NCI-H226 (cell line): ENCODE measurements around the gene SSBP3.
"Not testable (repeated sequence)": the region's sequence is repeated elsewhere in the genome, so short reads cannot be mapped to it uniquely, and the experiment has no call there.

Experiments used
- DNase-seq: peaks from one replicate; pipeline ENCODE4 v3.0.0-alpha.2; 2015

Gene SSBP3

GRCh38 chr1:54239035-54239383 lies 167.2 kb downstream of the SSBP3 start:
- no peak for DNase-seq

DNA sequence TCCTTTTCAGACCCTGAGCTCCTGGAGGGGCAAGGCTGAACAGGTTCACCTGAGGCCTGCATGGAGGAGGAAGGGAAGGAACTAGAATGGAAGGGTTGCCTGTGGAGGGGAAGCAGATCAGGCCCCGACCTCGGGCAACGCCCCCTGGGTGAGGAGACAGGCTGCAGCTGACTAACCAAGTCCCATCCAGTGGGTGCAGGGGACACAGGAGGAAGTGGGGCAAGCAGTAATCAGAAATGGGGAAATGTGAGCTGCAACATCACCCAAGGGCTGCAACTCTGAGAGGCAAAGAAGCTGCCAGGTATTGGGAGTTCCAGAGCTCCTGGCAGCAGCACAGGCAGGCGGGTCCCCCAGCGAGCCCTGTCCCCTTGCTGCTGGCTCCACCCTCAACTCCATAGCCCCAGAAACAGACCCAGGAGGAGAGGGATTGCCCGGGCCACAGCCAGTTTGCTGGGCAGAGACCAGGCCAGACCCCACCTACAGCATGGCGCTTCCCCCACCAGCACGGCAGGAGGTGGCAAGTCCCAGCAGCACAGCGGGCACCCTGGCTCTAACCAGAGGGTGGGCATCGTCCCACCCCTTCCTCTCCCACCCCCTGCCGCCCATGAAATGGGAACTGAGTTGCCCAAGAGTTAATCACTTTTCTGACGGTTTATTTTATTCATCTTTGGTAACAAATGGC lies 167.7 kb downstream of the SSBP3 start:
- DNase-seq = no peak

- DNase-seq = no peak
These were observed 168.6 kb downstream of the SSBP3 start for GRCh38 chr1:54237586-54237985.

GRCh38 chr1:54234284-54234683 lies 171.9 kb downstream of the SSBP3 start:
- no peak for DNase-seq

- not testable (repeated sequence) for DNase-seq
These were observed 173.0 kb downstream of the SSBP3 start for GRCh38 chr1:54233196-54233595.

GRCh38 chr1:54230507-54231339 lies 175.5 kb downstream of the SSBP3 start:
- DNase-seq = no peak

DNA sequence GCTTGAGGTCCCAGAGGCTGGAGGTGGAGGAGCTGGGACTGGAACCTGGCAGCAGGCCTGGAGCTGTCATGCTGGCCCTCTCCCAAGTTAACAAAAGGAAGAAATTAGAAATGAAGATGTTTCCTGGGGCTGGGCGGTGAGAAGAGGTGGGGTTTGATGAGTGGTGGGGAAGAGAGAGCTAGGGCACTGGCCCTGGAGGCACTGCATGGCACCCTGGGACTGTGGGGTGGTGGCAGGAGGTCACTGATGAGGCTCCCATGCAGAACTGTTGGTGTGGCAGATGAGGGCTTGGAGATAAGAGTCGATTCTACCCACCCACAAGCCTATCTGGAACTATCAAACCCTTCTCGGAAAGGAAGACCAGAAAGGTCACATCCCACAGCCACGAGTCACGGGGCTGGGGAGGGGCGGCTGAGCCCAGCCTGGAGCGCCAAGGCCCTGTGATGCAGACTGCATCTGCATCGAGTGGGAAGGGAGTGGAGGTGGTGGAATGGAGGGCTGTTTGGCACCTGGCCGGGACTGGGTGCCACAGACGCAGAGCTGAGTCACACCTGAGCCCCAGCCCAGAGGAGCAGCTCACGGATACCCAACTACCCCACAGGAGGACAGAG lies 176.8 kb downstream of the SSBP3 start:
- DNase-seq = peak; percentile 49

DNA sequence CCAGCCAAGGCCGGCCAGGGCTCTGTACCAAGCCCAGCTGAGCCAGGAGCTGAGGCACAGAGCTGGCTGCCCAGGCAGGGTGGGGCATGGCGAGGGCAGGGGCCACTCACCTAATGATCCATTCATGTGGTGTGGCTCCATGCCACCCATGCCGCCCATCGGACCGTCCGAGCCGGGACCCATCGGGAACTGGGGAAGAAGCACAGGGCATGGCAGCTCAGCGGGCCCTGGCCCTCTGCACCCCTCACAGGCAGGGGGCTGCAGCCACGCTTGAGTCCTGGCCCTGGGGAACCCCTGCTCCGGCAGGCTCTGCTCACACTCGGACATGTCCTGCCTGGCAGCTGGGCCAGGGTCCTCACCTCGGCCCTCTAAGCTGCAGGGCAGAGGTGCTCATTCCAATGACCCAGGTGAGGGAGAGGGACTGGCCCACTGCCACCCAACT lies 177.5 kb downstream of the SSBP3 start:
- DNase-seq = no peak

DNA sequence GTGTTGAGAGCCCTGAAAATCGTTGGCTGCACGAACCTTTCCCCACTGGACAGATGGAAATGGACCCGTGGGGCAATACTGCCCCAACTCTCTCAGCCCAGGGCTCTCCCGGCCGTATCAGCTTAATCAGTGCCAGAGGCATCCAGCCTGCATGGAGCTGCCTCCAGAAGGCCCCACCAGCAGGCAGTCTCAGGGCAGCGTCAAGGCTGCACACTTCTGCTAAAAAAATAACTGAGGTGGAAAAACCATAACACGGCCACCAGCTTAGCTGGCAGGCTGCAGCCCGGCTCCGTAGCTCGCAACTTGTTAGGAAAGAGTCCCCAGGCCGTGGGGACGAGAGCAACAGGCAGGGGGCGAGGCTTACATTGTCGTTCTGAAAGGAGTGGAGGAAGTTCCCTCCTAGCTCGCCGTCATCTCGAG lies 178.3 kb downstream of the SSBP3 start:
- no peak for DNase-seq

DNA sequence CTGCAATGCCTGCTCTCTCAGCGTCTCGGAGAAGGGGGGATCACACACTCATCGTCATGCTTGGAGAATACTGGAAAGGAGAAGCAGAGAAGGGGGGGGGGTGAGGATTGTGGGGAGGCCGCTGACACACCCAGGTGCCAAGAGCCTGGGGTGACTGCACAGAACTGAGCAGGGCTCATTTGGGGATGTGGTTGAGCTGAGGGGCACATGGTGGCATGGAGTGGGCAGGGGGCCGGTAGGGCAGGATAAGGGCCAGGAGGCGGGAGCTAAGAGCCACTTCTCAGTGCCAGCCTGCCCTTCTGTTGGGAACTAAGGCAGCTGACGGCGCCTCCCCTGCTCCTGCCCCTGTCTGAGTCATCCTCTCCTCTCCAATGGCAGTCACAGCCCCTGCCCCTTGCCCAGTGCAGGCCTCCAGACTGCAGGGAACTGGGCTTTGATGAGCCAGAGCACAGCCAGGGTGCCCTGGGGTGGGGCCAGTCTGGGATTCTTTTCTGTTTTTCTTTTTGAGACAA lies 179.0 kb downstream of the SSBP3 start:
- DNase-seq = peak; percentile 67

DNA sequence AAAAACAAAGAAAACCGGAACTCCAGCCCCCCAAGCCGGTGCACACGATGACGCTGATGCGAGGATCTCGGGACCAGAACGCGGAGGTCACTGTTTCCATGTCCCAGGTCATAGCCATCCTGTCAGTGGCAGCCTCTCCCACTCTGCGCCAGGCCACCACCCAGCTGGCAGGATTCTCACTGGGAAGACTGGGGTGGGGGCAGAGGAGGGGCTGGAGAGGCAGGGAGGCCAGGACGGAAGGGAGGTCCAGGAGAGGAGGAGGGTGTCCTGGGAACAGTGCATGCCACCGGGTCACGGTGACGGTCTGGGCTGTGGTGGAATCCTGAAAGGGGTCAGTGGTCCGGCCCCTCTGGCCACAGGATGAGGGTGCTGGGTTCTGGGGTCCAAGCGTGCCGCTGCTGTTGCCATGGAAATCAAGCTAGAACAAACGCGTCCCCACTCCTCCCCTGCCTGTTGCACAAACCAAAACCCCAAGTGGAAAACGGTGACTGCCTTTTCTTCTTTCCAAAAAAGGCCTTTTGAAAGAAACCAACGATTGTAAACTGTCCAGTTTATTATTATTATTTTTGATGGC lies 180.1 kb downstream of the SSBP3 start:
- no peak for DNase-seq

GRCh38 chr1:54225378-54225777 lies 180.8 kb downstream of the SSBP3 start:
- DNase-seq = no peak

DNA sequence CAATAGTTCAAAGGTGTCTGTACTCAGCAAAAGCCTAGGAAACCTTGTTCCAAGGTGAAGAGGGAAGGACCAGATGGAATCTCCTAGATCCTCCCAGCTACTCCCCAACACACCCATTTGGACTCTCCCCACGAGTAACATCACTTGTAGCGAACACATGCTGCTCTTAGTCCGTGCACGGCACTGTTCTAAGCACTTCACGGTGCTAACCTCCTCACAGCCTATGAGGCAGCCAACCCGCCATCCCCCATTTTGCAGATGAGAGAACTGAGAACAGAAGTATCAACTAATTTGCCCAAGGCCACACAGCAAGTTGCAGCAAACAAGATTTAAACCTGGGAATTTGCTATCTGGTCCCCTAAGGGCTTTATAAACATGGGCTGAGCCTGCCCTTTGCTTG lies 182.0 kb downstream of the SSBP3 start:
- DNase-seq = no peak

DNA sequence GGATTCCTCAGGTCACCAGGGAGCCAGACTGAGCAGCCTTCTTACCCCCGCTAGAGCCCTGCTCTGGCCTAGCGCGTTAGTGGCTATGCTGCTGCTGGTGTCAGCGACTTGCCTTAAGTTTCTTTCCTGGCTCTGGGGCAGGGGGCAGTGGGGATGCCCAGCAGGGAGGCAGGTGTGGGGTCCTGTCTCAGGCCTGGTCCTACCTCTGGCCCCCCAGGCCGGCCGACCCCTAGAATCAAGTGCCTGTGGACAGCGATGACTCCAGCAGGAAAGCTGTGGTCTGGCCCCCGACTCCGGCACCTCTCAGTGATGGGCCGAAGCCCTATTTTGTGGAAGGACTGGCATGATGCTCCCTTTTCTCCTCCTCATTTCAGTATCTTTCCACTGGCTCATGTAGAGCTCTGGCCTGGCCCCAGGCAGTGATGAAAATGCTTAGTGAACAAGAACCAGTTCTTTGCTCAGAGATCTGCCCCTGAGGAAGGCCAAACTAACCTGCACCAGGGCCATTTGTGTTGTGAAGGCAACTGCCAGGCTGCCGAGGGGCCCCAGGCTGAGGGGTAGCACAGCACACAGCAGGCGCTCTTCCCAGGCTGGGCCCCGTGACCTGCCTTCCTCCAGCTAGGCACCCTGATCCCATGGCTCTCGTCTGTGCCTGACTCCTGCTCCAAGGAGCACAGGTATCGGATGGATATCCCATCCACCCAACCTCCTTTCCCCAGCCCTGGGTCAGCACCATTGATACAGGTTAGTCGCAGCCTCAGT lies 182.6 kb downstream of the SSBP3 start:
- no peak for DNase-seq

GRCh38 chr1:54222711-54223110 lies 183.5 kb downstream of the SSBP3 start:
- DNase-seq = no peak

DNA sequence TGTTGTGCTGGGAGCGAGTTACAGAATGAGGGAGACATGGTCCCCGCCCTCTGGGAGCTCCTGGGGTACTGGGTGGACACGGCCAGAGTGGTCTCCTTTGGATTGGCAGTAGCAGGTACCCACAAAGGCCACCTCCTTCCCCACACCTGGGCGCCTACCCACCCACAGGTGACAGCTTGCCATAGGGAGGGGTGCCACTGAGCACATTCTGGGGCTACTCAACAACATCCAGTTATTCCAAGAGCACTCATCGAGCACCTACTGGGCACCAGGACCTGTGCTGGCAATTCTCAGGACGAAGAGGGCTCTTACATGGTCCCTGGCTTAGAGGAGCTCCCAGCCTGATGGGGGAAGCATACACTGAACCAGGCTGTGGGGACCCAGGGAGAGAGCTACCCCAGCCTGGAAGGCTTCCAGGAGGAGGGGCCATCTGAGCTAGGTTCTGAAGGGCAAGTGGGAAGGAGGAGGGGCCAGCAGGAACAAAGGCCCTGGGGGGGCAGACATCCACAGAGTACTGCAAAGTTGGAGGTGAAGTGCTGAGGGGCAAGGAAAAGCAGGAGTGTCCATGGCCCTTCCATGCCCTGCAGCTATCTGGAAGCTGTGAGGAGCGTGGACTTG lies 184.2 kb downstream of the SSBP3 start:
- DNase-seq = no peak

DNA sequence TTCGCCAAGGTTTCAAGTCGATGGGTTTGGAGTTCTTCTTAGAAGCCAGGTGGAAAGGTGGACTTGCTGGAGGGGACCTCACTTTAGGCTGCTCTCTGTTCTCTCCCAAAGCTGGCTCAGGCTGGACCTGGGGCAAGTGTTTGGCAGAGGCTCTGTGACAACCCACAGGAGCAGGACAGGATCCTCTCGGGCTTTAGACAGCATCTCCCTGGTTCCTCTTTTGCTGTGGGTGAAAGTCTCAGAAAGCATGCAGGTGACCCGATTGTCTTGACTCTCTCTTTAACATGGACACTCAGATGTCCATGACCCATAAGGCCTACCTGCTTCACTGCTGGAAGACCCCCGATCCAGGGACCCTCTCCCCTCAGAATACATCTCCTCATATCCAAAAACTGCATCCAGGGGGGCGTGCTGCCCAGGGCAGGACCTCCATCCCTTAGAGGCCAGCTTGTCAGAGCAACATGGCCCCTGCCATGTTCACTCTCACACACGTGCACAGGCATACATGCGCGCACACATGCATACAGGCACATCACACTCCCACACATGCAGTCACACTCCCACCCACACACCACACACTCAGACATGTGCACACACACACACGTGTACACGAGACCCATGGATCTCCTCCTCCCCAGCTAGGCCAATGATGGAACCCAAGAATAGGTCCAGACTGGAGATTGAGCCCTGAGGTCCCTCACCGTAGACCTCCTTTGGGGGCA lies 184.9 kb downstream of the SSBP3 start:
- DNase-seq = no peak

DNA sequence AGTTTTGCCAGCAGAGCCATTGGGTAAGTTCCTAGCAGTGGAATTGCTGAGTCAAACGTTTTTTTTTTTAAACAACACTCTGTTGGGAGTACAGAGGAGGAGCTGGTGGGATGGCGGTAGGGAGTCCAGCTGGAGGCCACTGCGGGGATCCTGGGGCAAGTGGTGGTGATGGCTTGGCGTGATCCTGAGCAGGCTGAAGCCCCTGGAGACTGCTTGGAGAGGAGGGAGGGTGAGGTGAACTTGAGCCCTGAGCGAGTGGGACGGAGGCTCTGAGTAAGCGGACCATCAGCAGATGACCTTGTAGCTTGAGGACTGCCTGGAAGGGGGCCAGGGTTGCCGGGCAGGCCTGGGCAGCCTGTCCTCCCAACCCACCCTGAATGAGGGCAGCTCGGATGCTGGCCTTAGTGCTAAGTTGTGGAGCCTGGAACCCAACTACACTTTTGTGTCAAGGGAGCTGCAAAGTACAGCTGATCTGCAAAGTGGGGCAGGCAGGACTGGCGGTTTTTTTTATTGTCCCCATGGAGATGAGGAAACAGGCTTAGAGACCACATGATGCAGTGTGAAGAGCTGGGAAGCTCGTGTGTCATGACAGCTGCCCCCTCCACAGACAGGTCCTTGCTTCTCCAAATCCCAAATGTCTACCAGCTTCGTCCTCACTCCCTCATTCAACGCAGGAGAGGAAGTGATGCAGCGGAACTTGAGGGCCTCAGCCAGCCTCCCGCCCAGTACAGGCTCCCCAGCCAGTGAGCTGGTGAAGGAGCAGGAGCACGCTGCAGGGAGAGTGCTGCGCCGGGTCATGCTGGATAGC lies 186.0 kb downstream of the SSBP3 start:
- DNase-seq = no peak

DNA sequence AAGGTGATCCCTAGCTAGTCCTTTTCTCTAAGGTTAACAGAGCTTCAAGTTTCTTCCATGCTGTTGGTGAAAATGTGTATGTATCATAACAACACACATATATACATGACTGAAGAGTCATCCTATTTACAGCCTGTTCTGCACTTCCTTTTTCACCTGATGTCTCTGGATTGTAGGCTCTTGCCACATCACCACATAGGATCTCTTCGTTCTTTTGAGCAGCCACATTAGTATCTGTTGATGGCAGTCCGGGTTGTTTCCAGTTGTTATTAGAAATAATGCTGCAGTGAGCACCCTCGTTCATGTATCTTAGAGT lies 186.5 kb downstream of the SSBP3 start:
- DNase-seq = no peak

GRCh38 chr1:54218883-54219687 lies 187.1 kb downstream of the SSBP3 start:
- DNase-seq = no peak
